NCI-H2196 treated with DMSO at 0.1 percent for 48 hours (cell line): ENCODE results near the gene ASB14.

Source experiments
- DNase-seq: peaks from one replicate; lab custom pipeline; 2025; ENCODE audit not compliant: unreplicated experiment; lab: John Stamatoyannopoulos, UW

The ASB14 gene

GRCh38 chr3:57261929-57262328, 30.6 kb downstream of the ASB14 start:
- no peak for DNase-seq

- DNase-seq, result no peak
Observed at GRCh38 chr3:57261119-57261518, 31.4 kb downstream of the ASB14 start.

GRCh38 chr3:57257678-57258077, 34.8 kb downstream of the ASB14 start:
- DNase-seq, result no peak

- DNase-seq, result no peak
Observed at GRCh38 chr3:57256844-57257243, 35.6 kb downstream of the ASB14 start.

GRCh38 chr3:57252404-57252803, 40.1 kb downstream of the ASB14 start:
- no peak for DNase-seq

- no peak for DNase-seq
Observed at GRCh38 chr3:57244946-57245345, 47.5 kb downstream of the ASB14 start.

- DNase-seq, result no peak
Observed at GRCh38 chr3:57234613-57235575, 57.6 kb downstream of the ASB14 start.

- DNase-seq, result no peak
Observed at GRCh38 chr3:57233799-57234198, 58.7 kb downstream of the ASB14 start.

- DNase-seq, result no peak
Observed at GRCh38 chr3:57230006-57230405, 62.5 kb downstream of the ASB14 start.

- no peak for DNase-seq
Observed at GRCh38 chr3:57227930-57228751, 64.3 kb downstream of the ASB14 start.

- peak; percentile 61 for DNase-seq
Observed at GRCh38 chr3:57227204-57227929, 65.1 kb downstream of the ASB14 start, which contains the start of gene APPL1. TSS of gene APPL1 (plus strand) at chr3:57227729. CDS start at chr3:57227884, 155 bp downstream.

GRCh38 chr3:57226176-57226575, 66.3 kb downstream of the ASB14 start:
- no peak for DNase-seq

- DNase-seq, result no peak
Observed at GRCh38 chr3:57224856-57225255, 67.6 kb downstream of the ASB14 start.

- DNase-seq, result no peak
Observed at GRCh38 chr3:57221883-57222282, 70.6 kb downstream of the ASB14 start.
